Measurements from ENCODE around the gene FBXO38. TPM values are rescaled to one million over a fixed set of nuclear protein-coding genes. Genes with fewer than 3 reads are reported as not detected.

The FBXO38 gene
- total and polyA plus RNA-seq, 2 of the 4 experiments (the other 2 are of a cell fraction): 14.9 to 70.1 TPM

DNA sequence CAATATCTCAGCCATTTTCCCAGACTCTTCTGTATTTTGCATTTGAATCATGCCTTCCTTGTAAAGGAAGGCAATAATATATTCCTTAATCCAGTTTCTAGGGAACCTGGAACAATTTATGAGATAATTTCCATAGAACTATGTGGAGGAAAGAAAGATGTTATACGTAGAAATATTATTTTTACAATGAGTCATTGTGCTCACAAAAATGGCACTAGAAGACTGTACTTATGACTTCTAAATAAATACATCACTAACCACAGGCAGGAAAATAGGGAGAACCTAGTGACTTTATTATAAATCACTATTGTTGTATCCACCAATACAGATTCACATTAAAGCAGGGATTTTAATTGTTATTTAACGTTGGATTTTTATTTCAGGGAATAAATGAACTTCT, 87.6 kb downstream of the FBXO38 start:
- no peak overlapping the region for H3K4me2 ChIP-seq (ENCODE audit: low read depth, low read length)
- no peak overlapping the region for H2BK5ac ChIP-seq (ENCODE audit: low read depth, low read length, poor library complexity, severe bottlenecking)
- H2BK120ac ChIP-seq (ENCODE audit: low read depth, low read length): no peak overlapping the region
- H3K4me3 ChIP-seq (ENCODE audit: insufficient read depth, low read depth, low read length): no peak overlapping the region
- H4K20me1 ChIP-seq (ENCODE audit: insufficient read depth, low read length): no peaks in the 10 kb centered on the region
- H3K18ac ChIP-seq (ENCODE audit: low read depth, low read length): no peak overlapping the region
- H3K27ac ChIP-seq (ENCODE audit: insufficient read depth, low read length): no peak overlapping the region
- H2AFZ ChIP-seq (replicated peaks; ENCODE audit: low read length, poor library complexity): no peak overlapping the region
- H3K9me3 ChIP-seq (ENCODE audit: control insufficient read depth, insufficient read depth, low read length): no peaks in the 10 kb centered on the region
- H3K36me3 ChIP-seq (ENCODE audit: control insufficient read depth, insufficient read depth, low read length): no peaks in the 10 kb centered on the region
- ATAC-seq (ENCODE audit: low read depth) (no peak), DNase-seq (peak; percentile 14)
- in situ Hi-C loops (cut with MboI; ENCODE audit: low sequenced_read_pairs): no loop called here
- H3K14ac ChIP-seq (replicated peaks; ENCODE audit: low read depth, low read length): no peak overlapping the region
- TF ChIP-seq RAD21 (IDR thresholded peaks at IDR 0.05; ENCODE audit: low read length): no peak
- no peak for TF ChIP-seq BHLHE40 (IDR thresholded peaks at IDR 0.05; ENCODE audit: low read depth, low read length)
- no peak for TF ChIP-seq NFE2L2 (IDR thresholded peaks at IDR 0.05; ENCODE audit: low read depth, low read length)
- TF ChIP-seq, protein P1, sequence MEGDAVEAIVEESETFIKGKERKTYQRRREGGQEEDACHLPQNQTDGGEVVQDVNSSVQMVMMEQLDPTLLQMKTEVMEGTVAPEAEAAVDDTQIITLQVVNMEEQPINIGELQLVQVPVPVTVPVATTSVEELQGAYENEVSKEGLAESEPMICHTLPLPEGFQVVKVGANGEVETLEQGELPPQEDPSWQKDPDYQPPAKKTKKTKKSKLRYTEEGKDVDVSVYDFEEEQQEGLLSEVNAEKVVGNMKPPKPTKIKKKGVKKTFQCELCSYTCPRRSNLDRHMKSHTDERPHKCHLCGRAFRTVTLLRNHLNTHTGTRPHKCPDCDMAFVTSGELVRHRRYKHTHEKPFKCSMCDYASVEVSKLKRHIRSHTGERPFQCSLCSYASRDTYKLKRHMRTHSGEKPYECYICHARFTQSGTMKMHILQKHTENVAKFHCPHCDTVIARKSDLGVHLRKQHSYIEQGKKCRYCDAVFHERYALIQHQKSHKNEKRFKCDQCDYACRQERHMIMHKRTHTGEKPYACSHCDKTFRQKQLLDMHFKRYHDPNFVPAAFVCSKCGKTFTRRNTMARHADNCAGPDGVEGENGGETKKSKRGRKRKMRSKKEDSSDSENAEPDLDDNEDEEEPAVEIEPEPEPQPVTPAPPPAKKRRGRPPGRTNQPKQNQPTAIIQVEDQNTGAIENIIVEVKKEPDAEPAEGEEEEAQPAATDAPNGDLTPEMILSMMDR (conservative IDR thresholded peaks at IDR 0.05; ENCODE audit: low read depth, low read length): no peak
- no peak for TF ChIP-seq CHD1 (IDR thresholded peaks at IDR 0.05; ENCODE audit: low read depth, low read length)
- TF ChIP-seq FOS (IDR thresholded peaks at IDR 0.05; ENCODE audit: low read depth, low read length): no peak
- TF ChIP-seq SMC3 (IDR thresholded peaks at IDR 0.05; ENCODE audit: low read depth, low read length): no peak
- TF ChIP-seq MAZ (IDR thresholded peaks at IDR 0.05; ENCODE audit: borderline replicate concordance, low read depth, low read length): no peak
- no CpG with 5 or more reads among the region's 2 CpGs for WGBS, 2 experiments (ENCODE audit: extremely low coverage in 2 of 2, insufficient read length in 1 of 2)
- intact Hi-C loops (cut with micrococcal nuclease): no loop called here
- no peaks in the 10 kb centered on the region for H3K79me1 ChIP-seq (ENCODE audit: low read depth in 1 of 2, low read length in 2 of 2)
- no peak overlapping the region for H2AK5ac ChIP-seq (ENCODE audit: low read depth, low read length)
- peaks cover 1% of the 10 kb centered on the region; the same call in 1 of the 2 replicates for H3K27me3 ChIP-seq (ENCODE audit: control insufficient read depth, insufficient read depth, low read length)
- POLR2A ChIA-PET (ENCODE audit: unreplicated experiment): no interaction called here
- H4K5ac ChIP-seq (ENCODE audit: low read depth, low read length): no peak overlapping the region
- dilution Hi-C loops (cut with HindIII; ENCODE audit: low sequenced_read_pairs, unreplicated experiment): no loop called here
- no peak overlapping the region for H3K9ac ChIP-seq (ENCODE audit: low read depth, low read length)
- no peak overlapping the region for H3K23ac ChIP-seq (ENCODE audit: low read depth, low read length)
- no peak overlapping the region for H2BK15ac ChIP-seq (ENCODE audit: low read depth, low read length)
- no peak overlapping the region for H2AK9ac ChIP-seq (replicated peaks; ENCODE audit: low read depth, low read length, poor library complexity)
- CTCF ChIA-PET: no interaction called here
- BruUV-seq (replicated peaks): no TSS peak
- H4K91ac ChIP-seq (ENCODE audit: insufficient read depth, low read depth, low read length): no peak overlapping the region
- H3K56ac ChIP-seq (ENCODE audit: extremely low read depth, insufficient read depth, low read length): no peak overlapping the region
- no peaks in the 10 kb centered on the region for H3K9me1 ChIP-seq (ENCODE audit: insufficient read depth, low read length)
- no peak overlapping the region for H2BK20ac ChIP-seq (ENCODE audit: low read depth, low read length)
- H3K4me1 ChIP-seq (ENCODE audit: control insufficient read depth, insufficient read depth, low read length): peaks cover 4% of the 10 kb centered on the region; the same call in 1 of the 2 replicates
- no peak overlapping the region for H4K8ac ChIP-seq (ENCODE audit: low read depth in 2 of 2, low read length in 2 of 2)
- no peak overlapping the region for H3K4ac ChIP-seq (ENCODE audit: low read depth, low read length)

All from IMR-90 (cell line).